GM19351 (cell line): ENCODE measurements around the gene TEX54.
"Not testable (repeated sequence)": the region's sequence is repeated elsewhere in the genome, so short reads cannot be mapped to it uniquely, and the experiment has no call there.

Source experiments
- ATAC-seq: cut with Tn5 transposase; IDR thresholded peaks from one replicate; pipeline ENCODE4 v1.9.1; 2021; ENCODE audit warnings: mild to moderate bottlenecking, moderate library complexity; ENCODE audit not compliant: unreplicated experiment

TEX54 gene

DNA sequence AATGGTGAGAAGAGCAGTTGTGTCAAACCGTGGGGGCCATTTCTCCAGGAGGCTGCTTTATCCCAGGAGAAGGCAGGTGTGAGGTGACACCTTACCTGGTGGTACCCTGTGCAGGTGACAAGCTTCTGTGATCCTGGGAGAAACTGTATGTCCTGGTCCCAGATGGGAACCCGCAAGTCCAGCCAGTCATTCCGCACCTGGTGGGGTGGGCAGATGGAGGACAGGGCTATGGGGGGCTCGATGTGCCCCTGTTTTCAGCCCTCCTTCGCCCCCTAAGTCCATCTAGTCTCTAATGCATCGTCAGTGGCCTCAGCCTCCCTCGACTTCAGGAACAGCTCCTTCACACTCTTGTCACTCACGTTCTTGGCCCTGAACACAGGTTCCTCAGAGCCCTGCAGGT is 2.7 kb upstream of the TEX54 start:
- no peak for ATAC-seq

DNA sequence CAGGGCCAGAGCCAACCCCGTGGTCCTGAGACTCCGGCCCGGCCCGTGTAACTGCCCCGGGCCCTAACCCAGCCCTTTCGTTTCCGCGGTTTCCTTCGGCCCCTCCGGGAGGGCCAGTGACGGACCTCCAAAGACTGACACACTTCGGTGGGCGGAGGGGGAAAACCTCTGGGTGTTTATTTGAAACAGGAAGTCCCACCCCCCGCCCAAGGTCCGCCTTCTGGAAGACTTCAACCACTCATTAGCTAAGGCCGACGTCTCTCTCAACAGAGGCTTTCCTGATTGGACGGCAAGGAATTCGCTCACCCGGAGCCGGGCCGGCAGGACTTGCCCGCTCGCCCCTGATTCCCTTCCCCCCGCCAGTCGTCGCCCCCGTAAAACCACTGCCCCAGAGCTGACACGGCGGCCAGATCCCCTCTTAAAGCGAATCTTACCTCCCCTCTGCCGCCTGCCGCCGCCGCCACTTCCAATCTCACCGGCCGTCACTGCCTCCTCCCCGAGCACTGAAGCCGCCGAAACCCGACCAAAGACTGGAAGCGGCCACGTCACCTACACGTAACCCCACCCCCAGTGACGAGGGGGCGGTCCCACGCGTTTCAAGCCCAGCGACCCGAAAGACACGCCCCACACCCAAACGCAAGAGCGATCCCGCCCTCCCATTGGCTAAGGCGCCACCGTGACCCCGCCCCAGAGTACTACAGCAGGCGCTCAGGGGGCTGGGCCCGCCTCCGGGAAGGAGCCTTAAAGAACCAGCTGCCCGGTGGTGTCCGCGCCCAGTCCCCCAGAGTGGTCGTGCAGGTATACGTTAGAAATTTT is 913 bp downstream of the TEX54 start, which contains the start of gene STX5:
Gene STX5, minus strand, starts transcription at position 532 of the 816 bp plus-strand sequence. CDS start 808 bp downstream, outside the sequence.
- peak; percentile 90 for ATAC-seq

DNA sequence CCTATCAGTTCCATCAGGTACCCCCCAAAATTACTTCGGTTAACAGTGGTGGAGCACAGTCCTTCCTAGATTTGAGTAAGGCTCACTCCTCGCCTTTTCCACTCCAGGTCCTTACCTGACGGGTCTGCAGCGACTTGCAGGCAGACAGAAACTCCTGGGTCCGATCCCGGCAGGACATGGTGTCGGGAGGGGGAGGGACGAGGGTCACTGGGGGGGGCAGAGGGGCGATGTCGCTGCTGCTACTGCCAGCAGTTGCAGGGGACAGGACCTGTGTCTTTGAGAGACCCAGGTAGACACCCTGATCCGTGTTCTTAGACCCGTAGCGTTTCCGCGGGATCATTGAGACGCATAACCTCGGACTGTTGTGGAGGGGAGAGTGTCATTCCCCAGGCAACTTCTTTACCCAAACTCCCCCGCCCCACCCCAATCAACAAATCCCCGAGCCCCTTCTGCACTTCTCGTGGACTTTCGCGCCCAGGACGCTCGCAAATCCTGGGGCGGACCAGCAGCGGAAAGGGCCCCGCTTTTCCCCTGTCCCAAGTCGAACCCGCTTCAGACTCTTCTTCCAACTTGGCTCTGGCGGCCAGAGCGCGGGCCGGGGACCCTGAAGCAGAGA is 1.6 kb downstream of the TEX54 start:
- no peak for ATAC-seq

DNA sequence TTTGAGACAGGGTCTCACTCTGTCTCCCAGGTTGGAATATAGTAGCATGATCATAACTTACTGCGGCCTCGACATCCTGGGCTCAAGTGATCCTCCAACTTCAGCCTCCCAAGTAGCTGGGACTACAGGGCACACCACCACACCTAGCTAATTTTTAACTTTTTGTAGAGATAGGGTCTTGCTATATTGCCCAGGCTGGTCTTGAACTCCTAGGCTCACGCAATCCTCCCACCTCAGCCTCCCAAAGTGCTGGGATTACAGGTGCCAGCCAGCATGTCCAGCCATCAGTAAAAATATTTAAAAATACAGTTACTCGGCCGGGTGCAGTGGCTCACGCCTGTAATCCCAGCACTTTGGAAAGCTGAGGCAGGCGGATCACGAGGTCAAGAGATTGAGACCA is 4.5 kb downstream of the TEX54 start:
- not testable (repeated sequence) for ATAC-seq

DNA sequence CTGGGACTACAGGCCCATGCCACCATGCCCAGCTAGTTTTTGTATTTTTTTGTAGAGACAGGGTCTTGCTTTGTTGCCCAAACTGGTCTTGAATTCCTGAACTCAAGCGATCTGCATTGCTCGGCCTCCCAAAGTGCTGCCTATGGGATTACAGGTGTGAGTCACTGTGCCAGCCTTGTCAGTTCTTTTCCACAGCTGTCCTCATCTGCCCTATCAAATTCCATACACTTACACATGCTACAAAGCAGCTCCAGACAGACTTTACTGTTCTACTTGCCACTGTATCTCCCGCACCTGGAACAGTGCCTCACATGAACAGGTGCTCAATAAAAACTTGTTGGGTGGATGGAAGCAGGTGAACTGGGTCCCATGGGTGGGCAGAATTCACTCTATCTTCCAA is 9.0 kb downstream of the TEX54 start:
- ATAC-seq, result no peak

DNA sequence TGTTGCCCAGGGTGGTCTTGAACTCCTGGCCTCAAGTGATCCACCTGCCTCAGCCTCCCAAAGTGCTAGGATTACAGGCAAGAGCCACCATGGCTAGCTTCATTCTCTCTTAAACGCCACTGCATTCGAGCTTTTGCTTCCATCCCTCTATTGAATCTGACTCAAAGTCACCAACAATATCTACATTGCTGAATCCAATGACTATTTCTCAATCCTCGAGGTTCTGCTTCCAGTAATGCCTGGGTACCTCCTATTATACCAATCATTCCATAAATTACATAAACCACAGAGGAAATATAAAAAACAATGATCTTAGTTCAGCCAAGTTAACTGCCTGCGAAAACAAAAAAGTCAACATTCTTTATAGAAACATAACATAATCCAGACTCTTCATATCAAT is 15.5 kb downstream of the TEX54 start:
- ATAC-seq, result no peak

DNA sequence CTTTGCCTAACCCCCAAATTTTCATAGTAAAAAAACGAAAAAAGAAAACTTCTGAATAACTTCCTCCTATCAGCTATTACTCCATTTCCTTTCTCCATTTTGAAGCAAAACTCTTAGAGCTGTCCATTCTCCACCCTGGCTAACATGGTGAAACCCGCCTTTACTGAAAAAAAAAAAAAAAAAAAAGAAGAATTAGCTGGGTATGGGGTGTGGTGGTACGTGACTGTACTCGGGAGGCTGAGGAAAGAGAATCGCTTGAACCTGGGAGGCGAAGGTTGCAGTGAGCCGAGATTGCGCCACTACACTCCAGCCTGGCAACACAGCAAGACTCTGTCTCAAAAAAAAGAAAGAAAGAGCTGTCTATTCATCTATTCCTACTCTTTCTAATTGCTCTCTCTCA is 16.1 kb downstream of the TEX54 start:
- ATAC-seq, result no peak

DNA sequence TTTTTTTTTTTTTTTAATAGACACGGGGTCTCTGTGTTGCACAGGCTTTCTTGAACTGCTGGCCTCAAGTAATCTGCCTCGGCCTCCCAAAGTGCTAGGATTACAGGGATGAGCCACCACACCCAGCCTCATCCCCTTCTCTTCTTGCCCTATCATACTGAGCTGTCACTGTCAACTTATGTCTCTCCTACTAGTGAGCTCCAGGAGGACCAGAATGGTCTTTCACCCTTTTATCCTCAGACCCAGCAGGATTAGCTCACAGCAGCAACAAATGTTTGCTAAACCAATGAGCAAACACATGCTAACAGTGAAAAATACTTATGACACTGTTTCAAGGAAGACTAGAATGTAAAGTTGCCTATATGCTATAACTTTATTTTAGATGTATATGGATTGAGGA is 21.0 kb downstream of the TEX54 start:
- no peak for ATAC-seq

DNA sequence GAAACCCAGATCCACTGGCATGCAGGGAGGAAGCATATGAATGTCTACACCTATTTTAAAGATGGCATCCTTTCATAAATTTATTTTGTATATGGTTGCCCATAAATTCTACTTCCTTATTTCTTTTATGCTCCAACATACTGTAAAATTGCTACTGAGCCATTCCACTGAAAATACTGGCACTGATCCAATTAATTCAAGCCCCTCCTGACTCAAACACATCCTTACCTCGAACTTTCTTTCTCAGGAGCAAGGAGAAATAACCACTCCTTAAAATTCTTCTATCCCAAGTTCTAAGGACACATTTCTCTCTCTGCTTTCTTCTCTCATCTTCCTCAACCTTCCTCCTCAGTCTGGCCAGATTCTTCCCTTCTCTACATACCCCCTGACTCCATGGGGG is 21.9 kb downstream of the TEX54 start:
- no peak for ATAC-seq

DNA sequence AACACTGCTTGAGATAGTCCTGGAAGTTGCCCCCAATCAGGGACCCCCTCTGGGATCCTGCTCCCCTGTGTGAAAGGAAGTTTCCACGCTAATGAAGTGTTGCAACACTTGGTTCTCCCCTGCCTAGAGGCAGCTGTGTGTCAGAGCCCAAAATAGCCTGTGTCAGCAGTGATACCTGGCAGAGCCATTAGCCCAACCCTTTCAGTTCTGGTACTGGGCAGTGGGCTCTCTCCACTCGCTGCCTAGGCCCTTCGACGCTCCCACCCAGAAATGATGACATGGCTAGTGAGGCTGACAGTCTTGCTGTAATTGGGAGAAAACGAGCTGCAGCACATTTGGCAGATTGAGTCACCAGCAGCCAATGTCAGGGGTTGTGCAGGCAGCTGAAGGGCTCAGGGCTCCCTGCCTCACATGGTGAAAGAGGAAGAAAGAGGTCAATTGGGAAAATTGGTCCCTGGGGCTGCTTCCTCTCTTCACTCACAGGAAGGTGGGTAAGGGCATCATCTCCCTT is 26.0 kb downstream of the TEX54 start:
- ATAC-seq, result no peak

DNA sequence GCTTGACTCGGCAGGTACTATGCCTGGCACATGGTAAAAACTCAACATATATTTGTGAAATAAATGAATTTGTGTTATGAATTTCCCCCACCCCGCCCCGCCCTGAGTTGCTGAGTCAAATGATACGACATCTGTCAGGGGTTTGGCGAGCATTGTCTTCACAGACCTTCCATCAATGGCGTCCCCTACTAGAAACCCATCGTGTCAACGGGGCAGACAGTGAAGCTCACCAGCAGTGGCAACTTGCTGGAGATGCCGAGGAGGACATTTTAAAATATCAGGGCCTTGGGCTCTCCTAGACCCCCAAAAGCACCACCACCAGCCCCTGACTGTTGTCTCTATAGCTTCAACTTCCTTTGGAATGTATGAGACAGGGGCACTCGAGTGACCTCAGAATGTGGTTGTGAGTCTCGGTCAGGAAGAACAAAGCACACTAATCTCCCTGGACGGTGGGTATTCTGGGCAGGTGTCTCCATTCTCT is 26.6 kb downstream of the TEX54 start:
- no peak for ATAC-seq

DNA sequence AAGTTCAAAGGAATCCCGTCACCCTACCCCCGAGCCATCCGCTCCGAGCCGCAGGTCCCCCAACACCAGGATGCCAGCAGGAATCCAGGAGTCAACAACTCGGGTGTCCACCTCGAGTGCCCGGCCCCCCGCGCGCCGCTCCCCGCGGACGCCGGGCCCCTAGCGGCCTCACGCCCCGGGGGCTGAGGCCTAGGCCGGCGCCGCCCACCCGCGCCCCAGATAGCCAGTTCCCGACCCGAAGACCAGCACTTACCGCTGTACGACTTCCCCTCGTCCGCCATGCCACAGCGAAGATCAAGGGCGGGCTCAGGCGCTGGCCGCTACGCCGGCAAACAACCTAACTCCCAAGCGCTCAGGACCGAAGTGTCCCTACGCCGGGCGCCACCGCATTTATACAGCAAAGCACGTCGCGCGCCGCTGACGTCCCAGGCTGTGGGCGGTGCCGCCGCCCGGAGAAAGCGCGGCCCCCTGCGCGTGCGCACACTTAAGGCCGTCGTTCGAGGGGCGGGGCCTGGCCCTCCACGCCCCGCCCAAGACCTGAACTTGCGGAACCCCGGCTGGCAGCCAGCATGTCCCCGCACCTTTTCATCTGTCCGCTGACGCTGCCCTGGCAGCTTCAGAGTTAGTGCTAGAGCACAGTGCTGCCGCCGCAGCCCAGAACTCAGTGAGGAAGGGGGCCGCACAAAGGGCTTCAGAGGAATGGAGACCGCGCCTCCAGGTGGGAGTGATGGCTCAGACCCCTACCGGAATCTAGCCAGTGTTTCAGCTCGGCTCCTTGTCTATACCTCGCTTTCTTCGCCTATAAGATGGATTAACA is 27.4 kb downstream of the TEX54 start, which contains the start of gene NXF1:
Gene NXF1, minus strand, starts transcription at position 365 of the 817 bp plus-strand sequence. Its CDS starts 84 bp downstream, at position 281.
- peak; percentile 81 for ATAC-seq

DNA sequence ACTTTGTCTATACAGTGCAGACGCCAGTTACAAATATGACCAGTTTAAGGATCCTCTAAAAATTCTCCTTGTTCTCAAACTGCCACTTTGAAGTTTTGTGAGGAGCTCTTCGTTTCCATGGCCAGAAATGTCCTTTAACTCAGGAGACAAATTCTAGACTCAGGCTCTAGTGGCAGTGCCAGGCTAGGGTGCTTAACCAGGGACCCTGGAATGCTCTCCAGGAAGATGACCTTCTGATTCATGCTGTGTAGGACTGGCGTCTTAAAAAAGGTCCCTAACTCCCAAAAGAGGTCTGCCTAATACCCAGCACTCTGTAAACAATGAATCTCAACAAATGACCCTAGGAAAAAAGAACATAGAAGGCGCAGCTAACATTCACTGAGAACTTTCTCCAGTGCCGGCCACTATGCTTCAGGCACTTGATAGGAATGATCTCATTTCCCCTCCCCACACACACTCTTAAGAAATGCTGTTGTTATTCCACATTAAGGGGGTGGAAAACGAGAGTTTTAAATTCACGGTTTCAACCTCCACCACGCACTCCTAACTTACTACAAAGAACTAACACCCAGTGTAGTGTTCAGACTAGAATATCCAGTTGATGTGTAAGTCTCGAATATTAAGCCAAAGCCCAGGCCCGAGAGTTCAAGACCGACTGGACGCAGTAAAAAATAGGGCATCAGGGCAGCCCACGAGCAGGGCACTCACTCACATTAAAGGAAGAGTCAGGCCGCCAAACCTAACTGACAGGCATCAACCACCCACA is 28.1 kb downstream of the TEX54 start:
- peak; percentile 24 for ATAC-seq

DNA sequence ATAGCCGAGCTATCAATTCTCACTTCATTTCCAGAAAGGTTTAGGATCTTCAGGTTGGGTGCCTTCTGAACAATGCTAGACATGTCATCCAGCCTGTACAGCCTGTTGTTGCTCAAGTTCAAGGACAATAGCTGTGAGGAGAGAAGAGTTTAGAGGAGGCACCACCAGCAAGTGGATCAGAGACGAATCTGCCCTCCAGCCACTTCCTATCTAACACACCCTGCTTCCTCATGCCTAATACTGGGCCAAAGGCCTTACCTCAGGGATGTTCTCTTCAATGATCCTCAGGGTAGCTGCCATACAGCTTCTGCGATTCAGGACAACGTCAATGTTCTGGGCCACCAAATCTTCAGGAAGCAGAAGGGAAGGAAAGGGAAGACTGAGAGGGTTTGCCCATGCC is 31.6 kb downstream of the TEX54 start:
- ATAC-seq, result no peak

DNA sequence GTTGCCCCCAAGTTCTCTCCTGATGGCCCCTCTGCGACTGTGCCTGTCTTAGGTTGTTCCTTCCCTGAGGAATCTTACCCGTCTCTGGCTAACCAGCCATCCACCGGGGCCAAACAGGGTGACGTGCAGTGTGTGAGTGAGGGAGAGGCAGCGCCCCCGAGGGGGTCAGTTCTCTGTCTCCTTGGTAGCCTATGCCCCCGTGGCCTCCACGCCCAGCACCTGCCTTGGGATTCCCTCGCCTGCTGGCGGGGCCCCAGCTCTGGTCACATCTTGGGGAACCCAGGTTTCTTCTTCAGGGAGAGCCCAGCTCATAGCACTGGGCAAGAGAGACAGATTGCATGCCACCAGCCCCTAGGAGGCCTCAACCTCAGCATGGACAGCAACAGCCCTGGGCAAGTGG is 33.2 kb downstream of the TEX54 start:
- no peak for ATAC-seq

DNA sequence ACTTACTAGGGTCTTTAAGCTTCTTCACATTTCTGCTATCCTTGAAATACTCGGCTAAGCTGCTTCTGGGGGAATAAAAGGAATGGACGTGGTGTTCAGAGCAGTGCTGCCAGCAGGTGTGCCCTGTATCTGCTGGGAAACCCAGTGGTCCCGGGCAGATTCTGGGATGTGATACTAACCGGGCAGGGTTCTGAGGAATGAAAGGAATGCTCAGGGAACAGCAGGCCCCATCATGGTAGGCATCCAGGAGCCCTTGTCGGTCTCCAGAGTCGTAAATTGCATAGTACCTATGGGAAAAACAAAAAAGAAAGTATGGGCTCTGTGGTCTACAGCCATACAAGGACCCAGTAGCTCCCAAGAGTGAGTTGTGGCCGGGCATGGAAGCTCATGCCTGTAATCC is 36.4 kb downstream of the TEX54 start:
- no peak for ATAC-seq

DNA sequence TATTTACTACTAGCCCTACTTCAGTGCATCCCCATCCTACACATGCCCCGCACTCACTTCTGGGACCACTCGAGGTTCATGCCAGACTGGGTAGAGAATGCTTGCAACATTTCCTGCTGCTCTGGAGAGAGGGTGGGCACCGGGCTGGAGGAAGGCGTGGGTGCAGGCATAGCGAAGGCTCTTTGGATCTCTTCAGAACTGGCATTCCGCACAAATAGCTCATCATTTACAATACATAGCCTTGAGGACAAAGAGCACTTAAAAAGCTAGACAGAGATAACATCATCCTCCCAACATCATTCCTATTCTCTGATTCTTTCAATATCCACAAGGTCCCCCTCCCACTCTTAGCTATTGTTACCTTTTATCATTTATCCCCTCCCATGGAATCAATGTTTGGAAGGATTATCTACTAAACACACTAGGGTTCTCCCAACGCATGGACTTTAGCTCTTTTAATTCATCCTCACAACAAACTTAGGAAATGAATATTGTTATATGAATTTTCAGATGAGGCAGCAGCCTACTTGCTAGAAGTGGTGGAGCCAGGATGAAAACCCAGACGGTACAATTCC is 38.4 kb downstream of the TEX54 start:
- ATAC-seq, result no peak

DNA sequence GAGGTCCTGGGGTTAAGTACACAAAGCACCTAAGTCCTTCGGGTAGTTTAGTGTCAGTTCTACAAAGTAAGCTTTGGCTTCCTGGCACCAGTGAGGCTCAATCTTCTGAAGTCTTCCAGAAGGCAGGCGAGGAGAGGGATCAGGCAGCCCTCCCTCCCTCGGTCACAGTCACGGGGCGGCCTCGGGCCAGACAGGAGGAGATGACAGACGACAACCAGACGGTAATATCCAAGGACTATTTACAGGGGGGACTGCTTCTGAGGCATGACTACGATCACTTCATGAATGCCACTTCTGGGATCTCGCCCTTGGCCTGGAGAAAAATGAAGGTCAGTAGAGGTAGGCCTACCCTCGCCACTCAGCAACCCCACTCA is 40.5 kb downstream of the TEX54 start:
- no peak for ATAC-seq

DNA sequence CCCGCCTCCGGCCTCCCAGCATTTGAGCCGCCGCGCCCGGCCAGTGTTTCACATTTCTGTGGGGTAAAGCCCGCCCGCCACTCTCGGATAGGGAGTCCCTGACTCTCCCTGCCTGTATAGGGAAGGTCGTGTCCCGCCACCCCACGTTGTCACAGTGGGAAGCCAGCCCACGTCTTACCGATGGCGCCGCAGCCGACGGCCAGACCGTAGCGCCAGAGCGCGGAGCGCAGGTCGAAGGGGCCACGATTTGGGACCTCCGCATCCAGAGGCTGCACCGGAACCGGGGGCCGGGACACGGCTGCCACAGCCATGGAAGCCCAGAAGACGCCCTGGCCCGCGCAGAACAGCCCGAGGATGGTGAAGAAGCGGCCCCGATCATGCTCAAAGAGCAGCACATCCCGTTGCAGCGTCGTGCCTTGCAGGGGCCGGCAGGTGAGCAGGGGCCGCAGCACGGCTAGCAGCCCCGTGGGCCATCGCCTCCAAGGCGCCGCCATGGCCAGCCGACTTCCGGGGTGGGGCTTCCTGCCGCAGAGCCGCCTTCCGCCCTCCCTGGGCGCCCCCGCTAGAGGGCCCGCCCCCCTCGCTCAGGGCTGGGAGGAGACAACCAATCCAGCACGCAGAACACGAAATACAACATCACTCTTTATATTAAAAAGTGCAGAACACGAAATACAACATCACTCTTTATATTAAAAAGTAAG is 41.0 kb downstream of the TEX54 start, which contains the start of gene TMEM223:
Gene TMEM223, minus strand, starts transcription at position 506 of the 701 bp plus-strand sequence. Its CDS starts 12 bp downstream, at position 494.
- peak; percentile 74 for ATAC-seq
